Measurements from ENCODE around the gene RPP14.

- no peak for TF ChIP-seq CTCF (IDR thresholded peaks at IDR 0.05)
- TF ChIP-seq, protein P1, sequence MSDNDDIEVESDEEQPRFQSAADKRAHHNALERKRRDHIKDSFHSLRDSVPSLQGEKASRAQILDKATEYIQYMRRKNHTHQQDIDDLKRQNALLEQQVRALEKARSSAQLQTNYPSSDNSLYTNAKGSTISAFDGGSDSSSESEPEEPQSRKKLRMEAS (IDR thresholded peaks at IDR 0.05), result no peak
- TF ChIP-seq REST (IDR thresholded peaks at IDR 0.05), result no peak
These were observed 41.9 kb downstream of the RPP14 start for GRCh38 chr3:58347984-58348383.
